GM12875 (cell line): Measurements from ENCODE around the gene ZNF641.

Experiments used
- H3K4me3 ChIP-seq: one replicate; pipeline ENCODE4 v1.5.1; 2011; ENCODE audit warnings: low read depth, low read length, control low read depth
- CTCF ChIP-seq: IDR thresholded peaks from 2 replicates; pipeline ENCODE4 v1.5.1; 2011; ENCODE audit warnings: low read depth, mild to moderate bottlenecking, control low read depth, inconsistent platforms, low read length, moderate library complexity, borderline replicate concordance; ENCODE audit not compliant: insufficient read depth

The ZNF641 gene

GRCh38 chr12:48351022-48351708 is 446 bp upstream of the ZNF641 start:
- TF ChIP-seq CTCF = no peak
- H3K4me3 ChIP-seq = peak overlapping the region; percentile 68

- no peak for TF ChIP-seq CTCF
These were observed 1.2 kb downstream of the ZNF641 start for GRCh38 chr12:48349471-48349870.

GRCh38 chr12:48342980-48343379 is 7.7 kb downstream of the ZNF641 start:
- H3K4me3 ChIP-seq = no peak overlapping the region
- TF ChIP-seq CTCF = no peak

More at GRCh38 chr12:48349471-48349870, 1.2 kb downstream of the ZNF641 start:
- no peak overlapping the region for H3K4me3 ChIP-seq

- TF ChIP-seq CTCF = no peak
- no peak overlapping the region for H3K4me3 ChIP-seq
These were observed 9.8 kb downstream of the ZNF641 start for GRCh38 chr12:48340943-48341342.

GRCh38 chr12:48339442-48340117 is 11.1 kb downstream of the ZNF641 start:
- TF ChIP-seq CTCF = no peak
- no peak overlapping the region for H3K4me3 ChIP-seq

- TF ChIP-seq CTCF = peak; percentile 20; the same call in 1 of the 2 replicates
- no peak overlapping the region for H3K4me3 ChIP-seq
These were observed 14.2 kb downstream of the ZNF641 start for GRCh38 chr12:48336564-48336963.

- no peak for TF ChIP-seq CTCF
- H3K4me3 ChIP-seq = no peak overlapping the region
These were observed 14.7 kb downstream of the ZNF641 start for GRCh38 chr12:48336061-48336460.
